HG03575 (cell line): ENCODE data around the gene CUL1.
A peak's percentile ranks its signal among the peaks of the same experiment; 100 is the strongest.

Experiments used
- ATAC-seq: cut with Tn5 transposase; IDR thresholded peaks from one replicate; pipeline ENCODE4 v1.9.1; 2021; ENCODE audit not compliant: unreplicated experiment, insufficient number of reproducible peaks, low FRiP score; ENCODE audit errors: extremely low read depth

CUL1 gene

DNA sequence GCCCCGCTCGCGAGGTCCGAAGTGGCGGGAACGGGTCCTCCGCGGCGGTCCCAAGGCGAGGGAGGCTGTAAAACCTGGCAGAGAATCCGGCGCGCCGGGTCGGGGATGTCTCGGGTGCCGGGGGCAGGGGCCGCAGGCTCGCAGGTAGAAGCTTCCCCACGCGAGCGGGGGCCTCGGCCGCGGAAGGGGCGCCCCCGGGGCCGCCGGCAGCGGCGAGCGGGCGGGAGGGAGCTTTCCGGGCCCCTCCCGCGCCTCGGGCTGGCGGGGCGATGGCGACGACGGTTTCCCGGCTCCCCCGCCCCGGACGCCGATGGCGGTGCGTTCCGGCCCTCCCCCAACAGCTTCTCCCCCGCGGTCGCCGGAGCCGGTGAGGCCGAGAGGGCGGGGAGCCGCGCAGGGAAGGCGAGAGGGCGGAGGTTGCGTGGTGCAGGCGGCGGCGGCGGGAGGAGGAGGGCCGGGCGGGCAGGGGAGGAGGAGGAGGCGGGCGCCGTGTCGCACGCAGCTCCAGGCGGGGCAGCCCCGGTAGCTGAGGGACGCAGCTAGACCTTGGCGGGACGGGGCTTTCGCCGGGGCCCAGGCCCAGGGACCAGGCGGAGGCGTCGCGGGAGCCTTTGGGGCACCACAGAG lies at the start of gene CUL1:
Gene CUL1 (plus strand): TSS at position 507 of the 627 bp plus-strand sequence. CDS start 31,220 bp downstream, outside the sequence.
- ATAC-seq: peak; percentile 33

DNA sequence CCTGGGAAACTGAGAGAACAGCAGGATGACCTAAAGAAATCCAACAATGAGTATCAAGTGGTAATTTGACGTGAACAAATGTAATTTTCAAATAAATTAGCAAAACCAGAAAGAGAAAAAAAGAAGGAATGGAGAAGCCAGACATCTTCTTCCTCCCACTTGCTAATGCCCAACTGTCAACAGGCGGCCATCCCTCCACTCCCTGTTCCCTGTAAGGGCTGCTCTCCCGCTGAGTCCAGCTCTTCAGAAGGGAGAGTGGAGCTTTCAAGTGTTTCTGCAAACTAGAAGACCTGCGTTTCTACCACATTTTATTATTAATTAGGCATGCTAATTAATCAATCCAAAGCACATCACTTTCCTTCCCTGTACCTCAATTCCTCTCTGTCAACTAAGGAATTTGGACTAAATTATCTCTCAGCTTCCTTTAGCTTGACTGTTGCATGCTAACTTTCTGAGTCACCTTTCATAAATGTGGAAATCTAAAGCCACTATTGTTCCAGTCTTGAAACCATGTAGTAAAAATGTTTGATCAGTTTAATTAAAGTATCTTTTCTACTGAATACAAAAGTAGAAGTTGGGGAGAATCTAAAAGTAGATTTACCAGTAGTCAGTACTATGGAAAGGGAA lies 48.4 kb upstream of the CUL1 start:
- no peak for ATAC-seq

DNA sequence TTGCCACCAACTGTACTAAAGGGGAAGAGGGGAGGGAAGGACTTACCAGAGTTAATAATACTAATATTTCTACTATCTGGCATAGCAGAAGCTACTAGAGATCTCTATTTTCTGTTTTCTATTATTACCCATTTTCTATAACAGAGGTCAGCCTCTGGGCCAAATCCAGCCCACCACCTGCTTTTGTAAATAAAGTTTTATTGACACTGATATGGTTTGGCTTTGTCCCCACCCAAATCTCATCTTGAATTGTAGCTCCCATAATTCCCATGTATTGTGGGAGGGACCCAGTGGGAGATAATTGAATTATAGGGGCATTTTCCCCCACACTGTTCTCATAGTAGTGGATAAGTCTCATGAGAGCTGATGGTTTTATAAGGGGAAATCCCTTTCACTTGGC lies 45.9 kb upstream of the CUL1 start:
- ATAC-seq: no peak

DNA sequence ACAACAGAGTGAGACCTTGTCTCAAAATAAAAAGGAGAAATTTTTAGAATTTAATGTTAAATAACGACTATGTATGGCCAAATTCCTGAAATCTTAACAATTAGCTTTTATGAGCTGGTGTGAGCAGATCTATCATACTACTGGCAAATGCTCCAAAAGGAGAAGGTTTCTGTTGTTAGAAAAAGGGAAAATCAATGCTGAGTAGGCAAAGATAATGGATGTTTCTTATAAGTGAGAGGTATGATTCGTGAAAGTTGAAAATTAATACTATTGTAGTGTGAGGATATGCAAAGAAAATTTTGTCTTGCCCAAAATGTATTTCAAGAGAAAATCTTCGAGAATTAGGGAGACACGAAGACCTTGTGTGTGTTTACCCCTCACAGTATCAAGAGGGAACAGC lies 40.8 kb upstream of the CUL1 start:
- ATAC-seq: no peak

DNA sequence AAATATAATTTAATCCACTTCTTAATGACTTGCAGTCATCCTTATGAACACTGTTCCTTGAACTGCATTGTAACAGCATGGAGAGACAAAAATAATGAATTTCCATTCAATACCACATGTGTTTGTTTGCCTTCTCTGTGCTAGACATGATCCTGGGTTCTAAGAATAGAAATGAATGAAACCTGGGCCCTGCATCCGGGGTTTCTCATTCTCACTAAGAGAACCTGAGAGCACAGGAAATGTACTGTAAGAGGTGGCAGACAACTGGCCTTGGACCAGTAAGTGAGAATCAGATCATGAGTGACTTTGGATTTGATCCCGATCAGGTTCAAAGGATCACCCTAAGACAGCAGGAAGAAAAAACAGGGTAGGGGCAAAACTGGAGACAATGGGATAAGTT lies 37.2 kb upstream of the CUL1 start:
- ATAC-seq: no peak

DNA sequence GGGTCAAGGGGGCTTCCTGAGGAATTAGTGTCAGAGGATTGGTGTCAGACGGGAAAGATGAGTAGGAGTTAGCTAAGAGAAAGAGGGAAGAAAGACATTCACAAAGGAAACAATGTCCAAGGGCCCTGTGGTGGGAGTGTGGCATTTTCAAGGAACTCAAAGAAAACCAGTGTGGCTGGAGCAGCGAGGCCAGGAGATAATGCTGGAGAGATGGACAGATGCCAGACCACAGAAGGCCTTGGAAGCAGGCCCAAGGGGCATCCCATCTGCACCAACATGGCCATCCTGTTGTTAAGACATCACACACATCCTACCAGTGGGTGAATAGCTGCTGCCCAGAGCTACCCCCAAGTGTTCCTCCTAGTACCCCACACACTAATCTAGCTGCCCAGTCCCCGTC lies 36.1 kb upstream of the CUL1 start:
- ATAC-seq: no peak

DNA sequence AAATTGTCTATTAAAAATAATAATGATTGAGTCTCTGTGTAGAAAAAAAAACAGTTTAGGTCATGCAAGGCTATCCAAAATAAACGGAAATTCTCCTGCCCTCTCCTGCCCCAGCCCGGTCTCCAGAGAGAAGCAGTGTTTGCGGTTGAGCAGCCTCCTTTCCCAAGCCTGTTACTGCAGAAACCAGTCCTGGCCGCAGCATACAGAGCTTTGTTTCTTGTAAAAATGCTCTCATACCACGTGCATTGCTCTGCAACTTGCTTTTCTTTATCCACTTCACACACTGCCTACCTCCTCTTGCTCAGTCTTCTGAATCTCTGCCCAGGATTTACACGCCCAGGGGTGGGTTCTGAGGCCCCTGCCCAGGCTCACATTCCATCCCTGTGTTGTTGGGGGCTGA lies 34.4 kb upstream of the CUL1 start:
- no peak for ATAC-seq

DNA sequence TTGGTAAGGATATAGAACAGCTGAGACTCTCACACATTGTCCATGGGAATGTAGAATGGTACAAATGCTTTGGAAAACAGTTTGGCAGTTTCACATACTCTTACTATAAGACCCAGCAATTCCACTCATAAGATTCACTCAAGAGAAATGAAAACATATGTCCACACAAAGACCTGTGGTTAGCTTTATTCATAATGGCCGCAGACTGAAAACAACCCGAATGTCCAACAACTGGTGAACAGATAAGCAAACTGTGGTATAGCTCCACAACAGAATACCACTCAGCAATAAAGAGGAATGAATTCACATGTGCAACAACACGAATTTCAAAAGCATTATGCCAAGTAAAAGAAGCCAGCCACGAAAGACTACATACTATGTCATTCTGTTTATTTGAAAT lies 33.5 kb upstream of the CUL1 start:
- no peak for ATAC-seq

DNA sequence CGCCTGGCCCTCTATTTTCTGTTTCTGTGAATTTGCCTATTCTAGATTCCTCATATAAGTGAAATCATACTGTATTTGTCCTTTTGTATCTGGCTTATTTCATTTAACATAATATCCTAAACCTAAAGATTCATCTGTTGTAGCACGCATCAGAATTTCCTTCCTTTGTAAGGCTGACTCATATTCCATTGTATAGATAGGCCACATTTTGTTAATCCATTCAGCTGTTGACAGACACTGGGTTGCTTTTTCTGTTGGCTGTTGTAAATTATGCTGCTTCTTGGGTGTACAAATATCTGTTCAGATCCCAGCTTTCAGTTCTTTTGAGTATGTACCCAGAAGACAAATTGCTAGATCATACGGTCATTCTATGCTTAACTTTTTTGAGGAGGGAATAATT lies 28.8 kb upstream of the CUL1 start:
- ATAC-seq: no peak

DNA sequence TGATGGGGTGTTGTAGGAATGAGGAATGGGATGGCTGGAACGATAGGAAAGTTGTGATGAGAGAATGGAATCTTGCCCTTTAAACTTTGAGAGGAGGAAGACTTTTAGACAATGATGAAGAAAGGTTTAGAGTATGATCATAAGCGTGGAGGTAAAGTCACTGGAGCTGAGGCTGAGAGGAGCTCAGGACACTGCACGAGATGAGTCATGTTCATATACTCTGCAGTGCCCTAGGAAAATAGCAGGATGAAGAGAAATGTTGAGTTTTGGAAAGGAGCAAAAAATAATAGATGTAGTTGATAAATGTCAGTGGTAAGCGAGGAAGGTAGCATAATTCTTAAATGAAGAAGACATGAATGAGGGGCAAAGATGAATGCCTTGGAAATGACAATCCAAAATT lies 28.3 kb upstream of the CUL1 start:
- ATAC-seq: no peak

DNA sequence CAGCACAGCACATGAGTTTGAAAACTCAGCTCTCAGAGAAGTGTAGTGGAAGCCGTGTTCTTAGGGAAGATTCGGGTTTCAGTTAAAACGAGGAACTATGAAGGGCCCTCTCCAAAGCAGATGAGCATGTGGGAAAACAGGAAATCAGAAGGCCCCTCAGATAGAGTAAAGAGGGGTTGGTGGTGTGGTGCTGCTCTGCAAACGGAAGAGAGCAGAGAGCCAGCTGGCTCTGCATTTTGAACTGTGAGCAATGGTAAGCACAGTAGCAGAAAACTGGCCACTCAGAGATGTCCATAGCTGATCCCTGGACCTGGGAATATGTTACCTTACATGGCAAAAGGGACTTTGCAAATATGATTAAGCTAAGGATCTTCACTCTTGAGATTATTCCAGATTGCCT lies 27.9 kb upstream of the CUL1 start:
- ATAC-seq: no peak

DNA sequence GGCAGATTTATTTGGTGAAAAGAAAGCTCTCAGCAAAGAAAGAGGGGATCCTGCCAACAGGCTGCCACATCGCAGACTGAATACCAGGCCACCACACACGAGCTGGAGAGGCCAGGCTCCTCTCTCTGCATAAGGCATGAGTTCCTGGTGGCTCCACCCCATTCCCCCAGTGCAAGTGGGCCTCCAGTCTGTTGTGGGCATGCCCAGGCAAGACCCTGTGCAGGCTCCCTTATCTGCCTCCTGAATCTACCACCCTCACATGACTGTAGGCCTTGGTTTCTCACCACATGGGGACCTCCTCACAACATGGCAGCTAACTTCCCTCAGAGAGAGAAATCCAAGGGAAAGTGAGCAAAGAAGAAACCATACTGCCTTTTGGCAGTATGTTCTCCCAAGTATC lies 26.7 kb upstream of the CUL1 start:
- ATAC-seq: no peak

DNA sequence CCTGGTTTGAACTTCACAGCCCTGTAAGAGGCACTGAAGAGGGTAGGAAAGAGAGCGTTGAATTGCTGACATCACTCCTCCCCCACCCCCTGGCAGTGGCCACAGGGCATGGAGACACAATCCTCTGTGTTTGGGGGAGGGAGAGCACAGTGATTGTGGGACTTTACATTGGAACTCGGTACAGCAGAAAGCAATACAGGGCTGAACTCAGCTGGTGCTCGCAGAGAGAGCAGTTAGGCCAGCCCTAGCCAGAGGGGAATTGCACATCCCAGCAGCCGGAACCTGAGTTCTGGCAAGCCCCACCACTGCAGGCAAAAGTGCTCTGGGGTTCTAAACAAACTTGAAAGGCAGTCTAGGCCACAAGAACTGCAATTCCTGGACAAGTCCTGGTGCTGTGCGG lies 24.0 kb upstream of the CUL1 start:
- no peak for ATAC-seq

DNA sequence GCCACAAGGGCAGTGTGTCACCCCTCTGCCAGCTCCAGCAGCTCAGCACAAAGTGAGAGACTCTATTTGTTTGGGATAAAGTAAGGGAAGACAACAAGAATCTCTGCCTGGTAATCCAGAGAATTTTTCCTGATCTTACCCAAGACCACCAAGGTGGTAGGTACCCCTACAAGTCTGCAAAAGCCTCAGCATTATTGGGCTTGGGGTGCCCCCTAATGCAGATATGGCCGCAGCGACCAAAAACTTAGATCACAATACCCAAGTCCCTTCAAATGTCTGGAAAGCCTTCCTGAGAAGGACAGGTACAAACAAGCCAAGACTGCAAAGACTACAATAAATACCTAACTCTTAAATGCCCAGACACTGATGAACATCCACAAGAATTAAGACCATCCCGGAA lies 22.4 kb upstream of the CUL1 start:
- ATAC-seq: no peak

DNA sequence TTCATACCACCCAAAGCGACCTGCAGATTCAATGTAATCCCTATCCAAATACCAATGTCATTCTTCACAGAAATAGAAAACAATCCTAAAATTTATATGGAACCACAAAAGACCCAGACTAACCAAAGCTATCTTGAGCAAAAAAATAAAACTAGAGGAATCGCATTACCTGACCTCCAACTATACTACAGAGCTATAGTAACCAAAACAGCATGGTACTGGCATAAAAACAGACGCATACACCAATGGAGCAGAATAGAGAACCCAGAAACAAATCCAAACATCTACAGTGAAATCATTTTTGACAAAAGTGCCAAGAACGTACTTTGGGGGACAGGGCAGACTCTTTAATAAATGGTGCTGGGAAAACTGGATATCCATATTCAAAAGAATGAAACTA lies 16.9 kb upstream of the CUL1 start:
- ATAC-seq: no peak

DNA sequence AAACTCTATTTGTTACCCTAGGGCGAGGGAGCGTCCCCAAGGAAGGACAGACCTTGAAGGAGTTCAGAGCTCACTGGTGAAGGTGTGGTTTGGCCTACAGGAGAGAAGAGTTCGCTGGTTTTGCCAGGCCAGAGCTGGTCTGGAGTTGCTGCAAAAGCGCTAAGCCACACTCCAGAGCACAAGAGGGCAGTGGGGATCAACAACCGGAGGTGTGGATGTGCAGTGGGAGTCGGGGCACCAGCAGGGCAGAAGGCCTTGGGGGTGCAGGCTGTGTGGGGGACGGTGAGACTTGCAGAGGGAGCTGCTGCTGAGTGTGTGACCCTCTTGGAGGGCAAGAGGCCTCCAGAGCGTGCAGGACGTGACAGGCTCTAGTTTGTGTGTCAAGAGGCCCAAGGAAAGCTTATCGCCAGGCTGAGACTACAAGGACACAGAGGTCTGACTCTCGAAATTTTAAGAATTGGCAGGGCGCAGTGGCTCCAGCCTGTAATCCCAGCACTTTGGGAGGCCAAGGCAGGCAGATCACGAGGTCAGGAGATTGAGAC lies 14.3 kb upstream of the CUL1 start:
- ATAC-seq: no peak

DNA sequence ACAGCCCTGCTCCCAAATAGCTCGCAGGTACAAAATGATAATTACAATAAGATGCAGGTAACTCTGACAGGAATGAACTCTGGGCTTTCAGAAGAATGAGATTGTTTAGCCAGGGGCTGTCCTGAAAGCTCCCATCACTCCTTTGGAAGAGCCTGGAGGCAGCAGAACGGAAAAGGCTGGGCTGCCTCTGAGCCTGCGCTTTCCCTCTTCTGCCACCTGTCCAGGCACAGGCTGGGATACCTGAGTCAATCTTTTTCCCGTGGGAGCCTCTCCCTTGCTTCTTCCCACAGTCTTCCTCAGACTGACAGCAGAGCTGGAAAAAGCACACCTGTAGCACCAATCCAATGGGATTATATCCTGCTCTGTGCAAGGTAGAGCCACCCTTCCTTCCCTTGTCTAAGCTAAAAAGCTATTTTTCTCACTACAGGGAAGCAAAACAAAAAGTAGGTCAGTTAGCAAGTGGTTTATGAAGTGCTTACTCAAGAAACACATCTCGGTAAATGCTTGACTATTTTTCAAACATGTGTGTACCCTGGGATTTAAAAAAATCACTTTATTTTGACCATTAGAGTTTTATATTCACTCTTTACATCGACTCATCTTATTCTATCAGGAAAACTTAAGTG lies 12.3 kb upstream of the CUL1 start:
- ATAC-seq: no peak

DNA sequence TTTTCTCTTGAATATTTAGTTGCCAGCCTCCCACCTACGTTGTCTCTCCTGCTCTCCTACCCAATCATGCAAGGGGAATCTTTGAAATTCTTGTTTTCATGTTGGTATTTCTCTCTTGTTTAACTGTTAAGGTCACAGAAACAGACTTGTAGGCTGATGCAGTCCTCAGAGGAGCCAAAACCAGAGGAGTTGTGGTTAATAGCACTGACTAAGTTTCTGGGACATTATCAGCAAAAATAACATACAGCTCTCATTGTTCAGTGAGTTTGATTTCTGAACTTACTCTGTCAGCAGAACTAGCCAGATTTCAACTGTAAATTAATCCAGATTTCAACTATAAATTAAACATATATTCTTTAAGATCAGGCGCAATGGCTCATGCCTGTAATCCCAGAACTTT lies 11.1 kb upstream of the CUL1 start:
- ATAC-seq: no peak

DNA sequence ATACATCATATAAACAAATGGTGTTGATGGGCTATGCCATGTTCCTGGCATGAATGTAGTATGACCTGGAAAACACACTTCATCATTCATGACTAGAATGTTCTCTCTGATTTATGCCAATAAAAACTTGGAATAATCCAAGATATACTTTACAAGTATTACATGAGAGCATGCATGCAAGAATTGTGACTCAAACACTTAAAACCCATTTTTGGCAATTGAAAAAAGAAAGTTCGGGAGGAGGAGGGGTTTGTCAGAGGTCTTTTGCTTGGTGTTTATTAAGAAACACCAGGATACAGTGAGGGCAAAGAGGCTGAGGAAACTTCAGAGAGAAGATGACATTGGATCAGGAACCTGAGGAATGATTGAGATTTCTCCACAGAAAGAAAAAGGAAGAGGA lies 10.2 kb upstream of the CUL1 start:
- no peak for ATAC-seq

DNA sequence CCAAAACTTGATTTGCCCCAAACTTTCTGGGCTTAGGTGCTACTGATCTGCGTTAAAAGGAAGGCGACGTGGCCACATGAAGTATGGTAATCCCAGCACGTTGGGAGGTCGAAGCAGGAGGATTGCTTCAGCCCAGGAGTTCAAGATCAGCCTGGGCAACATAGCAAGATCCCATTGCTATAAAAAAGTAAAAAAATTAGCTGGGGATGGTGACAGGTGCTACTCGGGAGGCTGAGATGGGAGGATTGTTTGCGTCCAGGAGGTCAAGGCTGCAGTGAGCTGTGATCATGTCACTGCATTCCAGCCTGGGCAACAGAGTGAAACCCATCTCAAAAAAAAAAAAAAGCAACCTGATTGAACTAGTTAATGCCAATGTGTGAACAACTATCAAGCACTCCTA lies 5.1 kb upstream of the CUL1 start:
- no peak for ATAC-seq
